Measurements from ENCODE around the gene MARK2.

DNA sequence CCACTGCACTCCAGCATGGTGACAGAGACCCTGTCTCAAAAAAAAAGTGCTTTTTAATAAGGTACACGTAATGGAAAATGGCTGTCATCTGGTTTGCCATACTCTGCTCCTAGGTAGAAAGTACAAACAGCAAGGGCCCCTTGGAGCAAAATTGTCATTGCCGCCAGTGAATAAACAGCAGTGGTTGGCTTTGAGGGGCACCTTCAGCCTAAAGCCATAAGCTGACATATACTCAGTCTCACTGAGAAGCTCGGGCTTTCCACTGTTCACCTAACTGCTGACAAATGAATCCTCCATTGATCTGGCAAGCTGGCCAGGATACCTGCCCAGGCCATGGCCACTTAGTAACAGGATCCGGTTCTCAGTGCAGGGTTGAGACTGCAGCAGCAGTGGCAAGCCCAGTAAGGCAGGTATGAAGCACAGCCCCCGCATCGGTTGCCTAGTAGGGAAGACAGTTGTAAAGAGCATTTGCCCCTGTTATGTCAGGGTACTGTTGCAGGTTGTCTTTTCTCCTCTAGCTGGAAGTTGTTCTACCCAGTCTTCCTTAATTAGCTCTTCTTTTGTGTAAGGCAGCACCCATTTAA, 38.8 kb downstream of the MARK2 start:
- TF ChIP-seq YY1 (IDR thresholded peaks at IDR 0.05; ENCODE audit: low read depth) (no peak), CREB1 (IDR thresholded peaks at IDR 0.05; ENCODE audit: low read depth) (no peak), REST (IDR thresholded peaks at IDR 0.05; ENCODE audit: low read depth) (no peak), TCF12 (IDR thresholded peaks at IDR 0.05; ENCODE audit: low read depth) (no peak), NFIC (IDR thresholded peaks at IDR 0.05) (no peak), RAD21 (IDR thresholded peaks at IDR 0.05; ENCODE audit: low read depth) (no peak), EP300 (IDR thresholded peaks at IDR 0.05; ENCODE audit: borderline replicate concordance) (no peak), USF1 (IDR thresholded peaks at IDR 0.05) (no peak)
- TF ChIP-seq, protein P1, sequence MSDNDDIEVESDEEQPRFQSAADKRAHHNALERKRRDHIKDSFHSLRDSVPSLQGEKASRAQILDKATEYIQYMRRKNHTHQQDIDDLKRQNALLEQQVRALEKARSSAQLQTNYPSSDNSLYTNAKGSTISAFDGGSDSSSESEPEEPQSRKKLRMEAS (IDR thresholded peaks at IDR 0.05), result no peak

All from Ishikawa (cell line).